NB4 (cell line): ENCODE data around the gene ABT1.

Experiments used
- CTCF ChIP-seq: IDR thresholded peaks from one replicate; pipeline ENCODE4 v1.5.1; 2012; ENCODE audit warnings: low read depth, low read length
- POLR2A ChIP-seq: IDR thresholded peaks from 2 replicates; pipeline ENCODE4 v1.6.1; 2011; ENCODE audit warnings: mild to moderate bottlenecking; ENCODE audit not compliant: insufficient read length; ENCODE audit errors: extremely low read depth

- TF ChIP-seq CTCF (no peak), POLR2A (no peak)
Measured at GRCh38 chr6:26578741-26579140, 18.0 kb upstream of the ABT1 start.
